Measurements from ENCODE around the gene ACSM2B.
"Not testable (repeated sequence)": the region's sequence is repeated elsewhere in the genome, so short reads cannot be mapped to it uniquely, and the experiment has no call there.

- TF ChIP-seq CTCF (IDR thresholded peaks at IDR 0.05; ENCODE audit: extremely low read depth in 1 of 2, insufficient read depth in 1 of 2, low read depth in 1 of 2, low read length in 2 of 2); POLR2A (IDR thresholded peaks at IDR 0.05; ENCODE audit: low read depth, low read length); EZH2 (IDR thresholded peaks at IDR 0.05; ENCODE audit: borderline replicate concordance, low read depth, low read length, severe bottlenecking); JUN (IDR thresholded peaks at IDR 0.05; ENCODE audit: borderline replicate concordance, insufficient read depth, insufficient read length, low read depth); MYC (IDR thresholded peaks at IDR 0.05; ENCODE audit: low read depth, low read length); MAX (IDR thresholded peaks at IDR 0.05; ENCODE audit: insufficient read depth, insufficient read length); GATA2 (IDR thresholded peaks at IDR 0.05; ENCODE audit: insufficient read depth, insufficient read length, low read depth, low read length): not testable (repeated sequence)
These were observed 1.9 kb upstream of the ACSM2B start for GRCh38 chr16:20578091-20578490.
